GM19397 (cell line): ENCODE results near the gene ATXN3.

Experiments used
- ATAC-seq: cut with Tn5 transposase; IDR thresholded peaks from one replicate; pipeline ENCODE4 v1.9.1; 2021; ENCODE audit warnings: mild to moderate bottlenecking, moderate library complexity; ENCODE audit not compliant: unreplicated experiment

ATXN3 gene

GRCh38 chr14:92010644-92011043 lies 95.7 kb downstream of the ATXN3 start:
- no peak for ATAC-seq

- no peak for ATAC-seq
Measured at GRCh38 chr14:92009604-92010003, 96.8 kb downstream of the ATXN3 start.
